GM12875 (cell line): Measurements from ENCODE around the gene PARP9.

Source experiments
- H3K4me3 ChIP-seq: one replicate; pipeline ENCODE4 v1.5.1; 2011; ENCODE audit warnings: low read depth, low read length, control low read depth
- TF ChIP-seq, protein P1 (sequence below): IDR thresholded peaks from 2 replicates; pipeline ENCODE4 v1.5.1; 2011; ENCODE audit warnings: low read depth, mild to moderate bottlenecking, control low read depth, inconsistent platforms, low read length, moderate library complexity, borderline replicate concordance; ENCODE audit not compliant: insufficient read depth

Gene PARP9

GRCh38 chr3:122564155-122564912, at the start of gene PARP9, which contains the start of gene DTX3L:
Gene PARP9, minus strand, starts transcription at chr3:122564300. Its CDS starts 4,680 bp downstream, at chr3:122559620.
Gene DTX3L, plus strand, starts transcription at chr3:122564338. Its CDS starts 89 bp downstream, at chr3:122564427.
- TF ChIP-seq, protein P1, sequence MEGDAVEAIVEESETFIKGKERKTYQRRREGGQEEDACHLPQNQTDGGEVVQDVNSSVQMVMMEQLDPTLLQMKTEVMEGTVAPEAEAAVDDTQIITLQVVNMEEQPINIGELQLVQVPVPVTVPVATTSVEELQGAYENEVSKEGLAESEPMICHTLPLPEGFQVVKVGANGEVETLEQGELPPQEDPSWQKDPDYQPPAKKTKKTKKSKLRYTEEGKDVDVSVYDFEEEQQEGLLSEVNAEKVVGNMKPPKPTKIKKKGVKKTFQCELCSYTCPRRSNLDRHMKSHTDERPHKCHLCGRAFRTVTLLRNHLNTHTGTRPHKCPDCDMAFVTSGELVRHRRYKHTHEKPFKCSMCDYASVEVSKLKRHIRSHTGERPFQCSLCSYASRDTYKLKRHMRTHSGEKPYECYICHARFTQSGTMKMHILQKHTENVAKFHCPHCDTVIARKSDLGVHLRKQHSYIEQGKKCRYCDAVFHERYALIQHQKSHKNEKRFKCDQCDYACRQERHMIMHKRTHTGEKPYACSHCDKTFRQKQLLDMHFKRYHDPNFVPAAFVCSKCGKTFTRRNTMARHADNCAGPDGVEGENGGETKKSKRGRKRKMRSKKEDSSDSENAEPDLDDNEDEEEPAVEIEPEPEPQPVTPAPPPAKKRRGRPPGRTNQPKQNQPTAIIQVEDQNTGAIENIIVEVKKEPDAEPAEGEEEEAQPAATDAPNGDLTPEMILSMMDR: no peak
- H3K4me3 ChIP-seq: peak within 1 kb of the TSS; percentile 82

DNA sequence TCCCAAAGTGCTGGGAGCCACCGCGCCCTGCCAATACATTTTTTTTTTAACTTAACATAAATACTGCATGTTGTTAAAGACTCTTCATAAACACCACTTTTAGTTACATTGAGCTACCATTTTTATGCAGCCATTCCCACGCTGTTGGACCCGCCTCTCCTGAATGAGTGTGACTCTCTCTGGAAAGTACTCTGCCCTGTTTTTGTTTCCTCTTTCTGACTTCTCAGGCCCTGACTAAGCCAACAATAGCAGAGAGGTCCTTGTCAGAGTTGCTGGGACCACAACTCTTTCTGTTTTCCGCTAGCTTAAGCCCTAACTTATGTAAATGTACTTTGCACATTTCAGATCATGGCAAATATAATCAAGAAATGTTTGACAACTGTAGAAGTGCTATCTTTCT, 48.6 kb upstream of the PARP9 start:
- no peak overlapping the region for H3K4me3 ChIP-seq
- TF ChIP-seq, protein P1: no peak

- TF ChIP-seq, protein P1: no peak
- H3K4me3 ChIP-seq: no peak overlapping the region
Measured at GRCh38 chr3:122609798-122610559, 45.9 kb upstream of the PARP9 start.

DNA sequence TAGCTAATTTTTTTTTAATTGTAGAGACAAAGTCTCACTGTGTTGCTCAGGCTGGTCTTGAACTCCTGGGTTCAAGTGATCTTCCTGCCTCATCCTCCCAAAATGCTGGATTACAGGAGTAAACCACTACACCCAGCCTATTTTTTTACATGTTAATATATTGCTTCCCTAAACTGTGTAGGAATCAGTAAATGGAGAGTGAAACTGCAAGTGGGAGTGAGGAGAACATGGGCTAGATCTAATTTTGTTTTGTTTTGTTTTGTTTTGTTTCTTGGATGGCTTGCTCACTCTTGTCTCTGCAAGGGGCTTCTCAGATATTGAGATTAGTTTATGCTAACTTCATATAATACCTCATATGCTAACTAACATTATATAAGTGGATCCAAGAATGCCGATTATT, 44.8 kb upstream of the PARP9 start:
- TF ChIP-seq, protein P1: no peak
- no peak overlapping the region for H3K4me3 ChIP-seq

DNA sequence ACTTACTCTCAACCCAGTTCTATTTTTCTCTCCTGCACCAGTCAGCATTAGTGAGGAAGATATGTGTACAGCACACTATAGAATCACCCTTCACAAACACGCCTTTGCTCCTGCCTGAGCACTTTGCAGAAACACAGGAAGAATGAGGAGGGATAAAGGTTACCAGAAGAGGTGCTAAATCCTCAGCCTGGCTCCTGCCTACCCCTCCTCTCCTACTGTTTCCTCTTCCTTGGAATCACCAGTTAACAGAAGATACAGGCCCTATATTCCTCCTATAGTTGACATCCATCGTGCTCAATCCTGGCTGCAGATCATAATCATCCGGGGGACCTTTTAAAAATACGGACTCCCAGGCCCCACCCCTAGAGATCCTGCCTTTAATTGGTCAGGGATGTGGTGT, 42.2 kb upstream of the PARP9 start:
- no peak overlapping the region for H3K4me3 ChIP-seq
- TF ChIP-seq, protein P1: no peak

- H3K4me3 ChIP-seq: no peak overlapping the region
- TF ChIP-seq, protein P1: no peak
Measured at GRCh38 chr3:122603056-122603455, 39.0 kb upstream of the PARP9 start.
